ENCODE results near the gene ADM. TPM values are rescaled to one million over a fixed set of nuclear protein-coding genes. Genes with fewer than 3 reads are reported as not detected.

ADM gene
- polyA plus RNA-seq, 4 donors = 7.4 to 14.4 (median 9.1) TPM

DNA sequence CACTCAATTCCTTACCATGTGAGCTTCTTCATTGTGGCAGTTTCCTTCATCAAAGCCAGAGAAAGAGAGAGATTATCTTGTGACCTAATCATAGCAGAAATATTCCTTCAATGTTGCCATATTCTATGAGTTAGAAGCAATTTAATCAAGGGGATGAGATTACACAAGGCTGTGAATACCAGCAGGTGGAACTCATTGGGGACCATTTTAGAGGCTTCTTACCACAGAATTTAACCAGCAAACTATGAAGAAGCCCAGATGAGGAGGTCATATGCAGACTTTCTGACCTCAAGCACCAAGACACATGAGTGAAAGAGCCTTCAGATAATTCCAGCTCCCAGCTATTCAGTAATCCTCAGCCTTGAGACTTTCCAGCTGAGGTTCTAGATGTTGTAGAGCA is 51.3 kb downstream of the ADM start:
- no peak for DNase-seq (ENCODE audit: low read depth in 4 of 4, low spot score in 3 of 4)

Other genes with a start within 250 kb of the ADM start
- 10 to 100 TPM; 45.9 to 56.5 (median 49.8) TPM for gene SBF2, start 10.9 kb upstream of the ADM start, polyA plus RNA-seq (ENCODE audit: insufficient read length in 4 of 4)
- gene AMPD3, start 150.2 kb downstream of the ADM start, polyA plus RNA-seq (ENCODE audit: insufficient read length in 4 of 4) = 1 to 10 TPM; 5.2 to 6.0 (median 5.4) TPM
- 10 to 100 TPM; 39.5 to 54.3 (median 50.7) TPM for gene RNF141, start 236.1 kb downstream of the ADM start, polyA plus RNA-seq (ENCODE audit: insufficient read length in 4 of 4)